Hepatocyte (in vitro differentiated cells): Measurements from ENCODE around the gene NMU. TPM values are rescaled to one million over a fixed set of nuclear protein-coding genes. Genes with fewer than 3 reads are reported as not detected.
"Not testable (repeated sequence)": the region's sequence is repeated elsewhere in the genome, so short reads cannot be mapped to it uniquely, and the experiment has no call there.

Experiments used
- DNase-seq: peaks from one replicate; pipeline ENCODE4 v3.0.0-alpha.2; 2016; ENCODE audit warnings: low spot score
- H2AFZ ChIP-seq: fragments of 200-600 bp; sonication (generic); 2 replicates; pipeline ENCODE4 v1.6.0; 2016; ENCODE audit warnings: antibody characterized with exemption, mild to moderate bottlenecking
- H3K27ac ChIP-seq: fragments of 200-600 bp; sonication (generic); 2 replicates; pipeline ENCODE4 v1.5.1; 2016; ENCODE audit warnings: mild to moderate bottlenecking
- H3K27me3 ChIP-seq: fragments of 200-600 bp; sonication (generic); 2 replicates; pipeline ENCODE4 v1.6.1; 2016
- H3K36me3 ChIP-seq: fragments of 200-600 bp; sonication (generic); replicated peaks from 2 replicates; pipeline ENCODE4 v1.5.1; 2016; ENCODE audit warnings: low read depth; ENCODE audit not compliant: insufficient read depth
- H3K4me1 ChIP-seq: fragments of 200-600 bp; sonication (generic); 2 replicates; pipeline ENCODE4 v1.5.1; 2016; ENCODE audit warnings: mild to moderate bottlenecking, moderate library complexity; ENCODE audit not compliant: insufficient read depth
- H3K4me2 ChIP-seq: fragments of 200-600 bp; sonication (generic); 2 replicates; pipeline ENCODE4 v1.6.0; 2016
- H3K4me3 ChIP-seq: fragments of 200-600 bp; sonication (generic); 2 replicates; pipeline ENCODE4 v1.5.1; 2016; ENCODE audit warnings: mild to moderate bottlenecking
- H3K79me2 ChIP-seq: fragments of 200-600 bp; sonication (generic); 2 replicates; pipeline ENCODE4 v1.6.0; 2017; ENCODE audit warnings: mild to moderate bottlenecking
- H3K9me2 ChIP-seq: fragments of 200-600 bp; sonication (generic); replicated peaks from 2 replicates; pipeline ENCODE4 v1.6.0; 2017; ENCODE audit warnings: mild to moderate bottlenecking; ENCODE audit not compliant: insufficient read depth
- H3K9me3 ChIP-seq: fragments of 200-600 bp; sonication (generic); 2 replicates; pipeline ENCODE4 v1.5.1; 2016; ENCODE audit warnings: low read depth, mild to moderate bottlenecking
- H4K20me1 ChIP-seq: fragments of 200-600 bp; sonication (generic); 2 replicates; pipeline ENCODE4 v1.6.0; 2016; ENCODE audit warnings: mild to moderate bottlenecking; ENCODE audit not compliant: insufficient read depth, poor library complexity, severe bottlenecking
- CTCF ChIP-seq: fragments of 200-600 bp; sonication (generic); IDR thresholded peaks from 2 replicates; pipeline ENCODE4 v1.5.1; 2016; ENCODE audit warnings: antibody characterized with exemption, mild to moderate bottlenecking; ENCODE audit not compliant: poor library complexity
- EZH2 ChIP-seq: fragments of 200-600 bp; sonication (generic); IDR thresholded peaks from 2 replicates; pipeline ENCODE4 v1.6.1; 2016; ENCODE audit warnings: antibody characterized with exemption, mild to moderate bottlenecking, borderline replicate concordance
- EZH2phosphoT487 ChIP-seq: fragments of 200-600 bp; sonication (generic); IDR thresholded peaks from one replicate; pipeline ENCODE4 v1.6.1; 2018; ENCODE audit warnings: antibody characterized with exemption, mild to moderate bottlenecking, low read depth, moderate library complexity; ENCODE audit not compliant: unreplicated experiment, severe bottlenecking
- WGBS: methylation state at CpG from one replicate; pipeline ENCODE4 v1.1.6; 2016; ENCODE audit warnings: low lambda C conversion rate; ENCODE audit errors: missing lambda C conversion rate; 5-methylcytosine and 5-hydroxymethylcytosine counted together
- polyA plus RNA-seq: library from polyadenylated mRNA; unstranded; fragments of >200 nt; fragmentation: Nextera tagmentation; extraction: Ambion mirVana; gene quantifications from 2 replicates; pipeline ENCODE4 v1.2.1, GENCODE V29; 2016
- total RNA-seq: library from RNA; depleted of rRNA; stranded (reverse); fragments of >200 nt; gene quantifications from 2 replicates; pipeline ENCODE4 v1.2.3, GENCODE V29; 2014

NMU gene
- total and polyA plus RNA-seq, 2 experiments from 2014 or later = 2.0 to 7.6 TPM

DNA sequence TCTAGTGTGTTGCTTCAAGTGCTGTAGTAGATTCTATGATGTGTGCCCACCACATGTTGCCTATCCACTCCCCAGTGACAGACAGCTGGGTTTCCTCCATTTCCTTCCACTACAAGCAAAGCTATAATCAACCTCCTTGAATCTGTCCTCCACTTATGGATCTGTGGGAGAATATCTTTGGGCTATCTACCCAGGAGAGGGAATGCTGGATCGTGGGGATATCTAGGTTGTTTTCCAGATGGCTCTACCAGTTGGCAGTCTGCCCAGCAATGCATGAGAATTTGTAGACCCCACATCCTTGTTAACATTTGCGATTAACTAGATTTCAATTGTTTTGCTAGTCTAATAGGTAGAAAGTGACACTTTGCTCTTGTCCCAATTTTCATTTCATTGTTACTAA is 10.3 kb downstream of the NMU start:
- Histone ChIP-seq H4K20me1 (no peaks in the 10 kb centered on the region), H3K9me3 (no peaks in the 10 kb centered on the region), H3K4me2 (no peak overlapping the region), H2AFZ (no peak overlapping the region), H3K9me2 (no peaks in the 10 kb centered on the region), H3K4me3 (no peak overlapping the region), H3K27ac (no peak overlapping the region), H3K36me3 (no peaks in the 10 kb centered on the region), H3K4me1 (no peaks in the 10 kb centered on the region), H3K27me3 (no peaks in the 10 kb centered on the region), H3K79me2 (no peaks in the 10 kb centered on the region)
- no peak for DNase-seq
- TF ChIP-seq EZH2 = no peak
- TF ChIP-seq EZH2phosphoT487 = no peak
- TF ChIP-seq CTCF = no peak
- WGBS = 73% methylated on average over 2 of the region's 2 CpGs

GRCh38 chr4:55624063-55624462 is 12.0 kb downstream of the NMU start:
- H3K36me3 ChIP-seq, H3K9me2 ChIP-seq, H3K27me3 ChIP-seq, H3K4me3 ChIP-seq, H3K9me3 ChIP-seq, H2AFZ ChIP-seq, H3K79me2 ChIP-seq, H3K27ac ChIP-seq, H3K4me2 ChIP-seq, DNase-seq, H3K4me1 ChIP-seq, H4K20me1 ChIP-seq: not testable (repeated sequence)
- WGBS = 75% methylated on average over 1 of the region's 1 CpG

- no peak overlapping the region for H3K4me3 ChIP-seq
- H4K20me1 ChIP-seq = no peaks in the 10 kb centered on the region
- H3K79me2 ChIP-seq = no peaks in the 10 kb centered on the region
- H3K9me3 ChIP-seq = no peaks in the 10 kb centered on the region
- no peaks in the 10 kb centered on the region for H3K27me3 ChIP-seq
- no peak for TF ChIP-seq CTCF
- no peak for TF ChIP-seq EZH2
- TF ChIP-seq EZH2phosphoT487 = no peak
- 100% methylated on average over 1 of the region's 1 CpG for WGBS
- H3K36me3 ChIP-seq = no peaks in the 10 kb centered on the region
- peak overlapping the region; percentile 31 for H2AFZ ChIP-seq
- no peaks in the 10 kb centered on the region for H3K4me1 ChIP-seq
- no peak overlapping the region for H3K4me2 ChIP-seq
- no peak overlapping the region for H3K27ac ChIP-seq
- H3K9me2 ChIP-seq = no peaks in the 10 kb centered on the region
- no peak for DNase-seq
Observed at GRCh38 chr4:55618546-55619143, 17.5 kb downstream of the NMU start.

DNA sequence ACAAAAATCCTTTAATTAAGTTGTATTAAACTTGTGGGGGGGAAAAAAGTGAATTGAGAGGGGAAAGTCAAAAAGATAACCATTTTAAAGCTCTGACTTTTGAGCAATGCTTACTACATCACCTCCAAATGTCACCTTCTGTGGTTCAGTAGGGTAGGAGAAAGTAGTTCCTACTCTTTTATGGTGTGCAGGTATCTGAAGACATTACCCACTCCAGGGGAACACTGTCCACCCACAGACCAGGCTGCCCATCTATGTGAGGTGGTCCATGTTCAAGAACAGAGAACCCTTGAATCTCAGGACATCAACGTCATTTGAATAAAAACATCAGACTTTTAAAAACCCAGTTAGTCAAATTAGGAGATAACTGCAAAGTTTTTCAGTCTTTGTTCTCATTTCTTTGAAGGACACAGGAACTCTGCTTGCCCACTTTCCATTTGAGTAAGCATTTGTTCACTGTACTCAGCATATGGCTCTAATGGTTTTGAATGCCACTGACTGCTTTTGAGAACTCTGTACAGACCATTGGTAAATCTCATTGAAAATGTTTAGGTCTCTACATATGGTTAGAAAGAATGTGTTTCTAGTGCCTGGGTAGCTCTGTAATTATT is 18.4 kb downstream of the NMU start:
- 100% methylated on average over 1 of the region's 1 CpG for WGBS
- no peak for TF ChIP-seq EZH2phosphoT487
- no peak for TF ChIP-seq EZH2
- no peak for TF ChIP-seq CTCF
- DNase-seq = no peak

More for the DNA sequence above, 18.4 kb downstream of the NMU start:
- no peaks in the 10 kb centered on the region for H3K4me1 ChIP-seq
- no peaks in the 10 kb centered on the region for H3K27me3 ChIP-seq
- H3K9me2 ChIP-seq = no peaks in the 10 kb centered on the region
- no peaks in the 10 kb centered on the region for H3K9me3 ChIP-seq
- H3K4me3 ChIP-seq = no peak overlapping the region
- no peak overlapping the region for H3K27ac ChIP-seq
- no peak overlapping the region for H2AFZ ChIP-seq
- no peak overlapping the region for H3K4me2 ChIP-seq
- H4K20me1 ChIP-seq = no peaks in the 10 kb centered on the region
- H3K36me3 ChIP-seq = no peaks in the 10 kb centered on the region
- no peaks in the 10 kb centered on the region for H3K79me2 ChIP-seq
